K562 (cell line): Measurements from ENCODE around the gene ISG20L2. TPM values are rescaled to one million over a fixed set of nuclear protein-coding genes. Genes with fewer than 3 reads are reported as not detected.
A peak's percentile ranks its signal among the peaks of the same experiment; 100 is the strongest.

Source experiments
- ATF7 ChIP-seq: fragments of 450-650 bp; IDR thresholded peaks from 2 replicates; pipeline ENCODE4 v1.7.1; 2014; ENCODE audit warnings: mild to moderate bottlenecking, moderate library complexity
- CBFA2T3 ChIP-seq: fragments of 450-650 bp; IDR thresholded peaks from 2 replicates; pipeline ENCODE4 v1.6.1; 2017
- CREB1 ChIP-seq, 2 experiments: sonication (generic) in 1 of 2; formaldehyde crosslinking in 1 of 2; IDR thresholded peaks; 2 replicates each; pipeline versions ENCODE4 v1.6.1 to v1.8.0; 2012 to 2022; ENCODE audit warnings: inconsistent platforms in 1 of 2, mild to moderate bottlenecking in 1 of 2, missing genetic modification reagents in 1 of 2, moderate library complexity in 1 of 2
- CTBP1 ChIP-seq: fragments of 450-650 bp; IDR thresholded peaks from 2 replicates; pipeline ENCODE4 v1.6.1; 2016; ENCODE audit warnings: borderline replicate concordance
- EP300 ChIP-seq: IDR thresholded peaks from 2 replicates; pipeline ENCODE4 v1.6.1; 2012; ENCODE audit warnings: low read length, improper control_type of control experiment
- ETS1 ChIP-seq: conservative IDR thresholded peaks from 2 replicates; pipeline ENCODE4 v1.6.1; 2011; ENCODE audit warnings: low read depth, mild to moderate bottlenecking, low read length; ENCODE audit not compliant: control insufficient read depth
- FOXJ3 ChIP-seq: sonication (generic); formaldehyde crosslinking; IDR thresholded peaks from 2 replicates; pipeline ENCODE4 v1.4.0; 2020; ENCODE audit warnings: mild to moderate bottlenecking, missing genetic modification reagents
- FOXP1 ChIP-seq: sonication (generic); formaldehyde crosslinking; IDR thresholded peaks from 2 replicates; pipeline ENCODE4 v1.8.0; 2022; ENCODE audit warnings: mild to moderate bottlenecking, missing genetic modification reagents
- ID3 ChIP-seq, 2 experiments: fragments of 250-450 bp in 1 of 2; fragments of 450-650 bp in 1 of 2; sonication (Bioruptor Pico) in 1 of 2; IDR thresholded peaks; 2 replicates each; pipeline versions ENCODE4 v1.6.1 to v1.8.0; 2016 to 2021; ENCODE audit warnings: mild to moderate bottlenecking in 2 of 2, moderate library complexity in 2 of 2, missing compliant biosample characterization in 1 of 2, missing genetic modification characterization in 1 of 2
- KAT2B ChIP-seq: IDR thresholded peaks from one replicate; pipeline ENCODE4 v1.6.1; 2012; ENCODE audit warnings: low read depth, mild to moderate bottlenecking, control low read depth, inconsistent platforms, low read length, moderate library complexity
- KDM4B ChIP-seq, 2 experiments: fragments of 450-650 bp in 1 of 2; sonication (generic) in 1 of 2; IDR thresholded peaks; 2 replicates each; pipeline ENCODE4 v1.6.1; 2016 to 2017; ENCODE audit warnings: borderline replicate concordance in 2 of 2, antibody characterized with exemption in 1 of 2, low read depth in 1 of 2, mild to moderate bottlenecking in 1 of 2
- LCOR ChIP-seq: sonication (generic); formaldehyde crosslinking; IDR thresholded peaks from 2 replicates; pipeline ENCODE4 v1.8.0; 2022; ENCODE audit warnings: mild to moderate bottlenecking, missing genetic modification reagents
- MTF1 ChIP-seq: fragments of 250-450 bp; sonication (Bioruptor Pico); IDR thresholded peaks from 2 replicates; pipeline ENCODE4 v1.9.0; 2021; ENCODE audit warnings: moderate library complexity, mild to moderate bottlenecking, inconsistent platforms, borderline replicate concordance
- MYNN ChIP-seq, 2 experiments: sonication (generic); formaldehyde crosslinking in 1 of 2; IDR thresholded peaks; 2 replicates each; pipeline versions ENCODE4 v1.5.0 to v1.6.1; 2016 to 2020; ENCODE audit warnings: antibody characterized with exemption in 1 of 2, missing genetic modification reagents in 1 of 2
- NR2F6 ChIP-seq: fragments of 450-650 bp; formaldehyde crosslinking; IDR thresholded peaks from 2 replicates; pipeline ENCODE4 v1.4.0; 2020; ENCODE audit warnings: mild to moderate bottlenecking
- PHB ChIP-seq: fragments of 250-450 bp; sonication (Bioruptor Pico); IDR thresholded peaks from 2 replicates; pipeline ENCODE4 v1.5.0; 2021
- POU5F1 ChIP-seq: fragments of 150-350 bp; IDR thresholded peaks from 2 replicates; pipeline ENCODE4 v1.6.1; 2014; ENCODE audit warnings: borderline replicate concordance, low read length, low read depth, mild to moderate bottlenecking; ENCODE audit not compliant: partially characterized antibody
- PURB ChIP-seq: sonication (generic); formaldehyde crosslinking; IDR thresholded peaks from 2 replicates; pipeline ENCODE4 v1.9.0; 2021; ENCODE audit warnings: low read depth, mild to moderate bottlenecking, missing genetic modification reagents
- SAFB ChIP-seq: fragments of 200-400 bp; formaldehyde crosslinking; IDR thresholded peaks from 2 replicates; pipeline ENCODE4 v1.6.1; 2017; ENCODE audit warnings: low read depth, low read length, borderline replicate concordance
- ZBTB33 ChIP-seq: sonication (generic); formaldehyde crosslinking; IDR thresholded peaks from 2 replicates; pipeline ENCODE4 v1.8.1; 2023; ENCODE audit warnings: mild to moderate bottlenecking, missing genetic modification reagents
- ZBTB9 ChIP-seq: fragments of 450-650 bp; formaldehyde crosslinking; IDR thresholded peaks from 2 replicates; pipeline ENCODE4 v1.4.0; 2020; ENCODE audit warnings: mild to moderate bottlenecking, moderate library complexity
- ZNF23 ChIP-seq: fragments of 250-450 bp; sonication (Bioruptor Pico); IDR thresholded peaks from 2 replicates; pipeline ENCODE4 v1.4.0; 2020; ENCODE audit warnings: mild to moderate bottlenecking
- ZNF41 ChIP-seq: fragments of 250-450 bp; sonication (Bioruptor Pico); conservative IDR thresholded peaks from 2 replicates; pipeline ENCODE4 v1.4.0; 2020; ENCODE audit warnings: mild to moderate bottlenecking
- polyA plus RNA-seq, 8 experiments: library from polyadenylated mRNA; depleted of rRNA in 4 of 8; stranded (reverse) in 5 of 8; unstranded in 3 of 8; fragments of >200 nt; fragmentation: Nextera tagmentation in 2 of 8; fragmentation: Illumina TruSeq in 1 of 8; extraction: Ambion mirVana in 2 of 8; extraction: Trizol in 1 of 8; gene quantifications; 2 replicates each; pipeline versions ENCODE4 v1.2.1 to v1.2.3, GENCODE V29; 2011 to 2014; ENCODE audit warnings: inconsistent platforms in 1 of 8, missing spikeins in 1 of 8
- total RNA-seq, 7 experiments: library from RNA; depleted of rRNA in 6 of 7; stranded (reverse); fragments of >200 nt in 6 of 7; fragmentation: Illumina TruSeq in 2 of 7; extraction: Trizol in 2 of 7; gene quantifications; 2 replicates each; pipeline versions ENCODE4 v1.2.1 to v1.2.3, GENCODE V29; 2011 to 2021; ENCODE audit warnings: low replicate concordance in 1 of 7

ISG20L2 gene
- total and polyA plus RNA-seq, 9 of the 15 experiments (the other 6 are each of a cell fraction or from before 2014, with no cell fraction given), result 21.3 to 130 (median 50.3) TPM

GRCh38 chr1:156740741-156741480 lies 12.3 kb upstream of the ISG20L2 start, which contains the start of gene MRPL24 (continued):
- TF ChIP-seq LCOR (CRISPR knock-in tag), result peak; percentile 55; the same call in 1 of the 2 replicates
- TF ChIP-seq PHB (CRISPR knock-in tag), result no peak
- no peak for TF ChIP-seq ID3 (CRISPR knock-in tag; IDR thresholded peaks at IDR 0.05)
- TF ChIP-seq ID3 (tag; IDR thresholded peaks at IDR 0.05), result peak; percentile 87
- no peak for TF ChIP-seq CBFA2T3
- peak; percentile 31 for TF ChIP-seq EP300
- TF ChIP-seq ATF7, result peak; percentile 86
- no peak for TF ChIP-seq MTF1 (CRISPR knock-in tag)
- no peak for TF ChIP-seq KAT2B
- 0 out of 2 replicates have a peak, but pooled peaks have one; percentile 35 for TF ChIP-seq CTBP1
- TF ChIP-seq ZBTB9 (CRISPR knock-in tag), result peak; percentile 92; the same call in 1 of the 2 replicates
- peak; percentile 98 for TF ChIP-seq ETS1
- no peak for TF ChIP-seq PURB (CRISPR knock-in tag)
- no peak for TF ChIP-seq FOXJ3 (CRISPR knock-in tag)
- peak; percentile 78 for TF ChIP-seq CREB1 (IDR thresholded peaks at IDR 0.05)
- TF ChIP-seq CREB1 (CRISPR knock-in tag; IDR thresholded peaks at IDR 0.05), result peak; percentile 90
- peak; percentile 52; the same call in 1 of the 2 replicates for TF ChIP-seq MYNN (IDR thresholded peaks at IDR 0.05)
- no peak for TF ChIP-seq MYNN (CRISPR knock-in tag; IDR thresholded peaks at IDR 0.05)
- 0 out of 2 replicates have a peak, but pooled peaks have one; percentile 10 for TF ChIP-seq ZNF41 (CRISPR knock-in tag)
- TF ChIP-seq ZNF23 (CRISPR knock-in tag), result no peak
- TF ChIP-seq POU5F1, result peak; percentile 92
- TF ChIP-seq NR2F6, result 0 out of 2 replicates have a peak, but pooled peaks have one; percentile 4
- peak in 1 of 2 experiments; percentile 97; a peak in 2 of 4 replicates for TF ChIP-seq KDM4B (IDR thresholded peaks at IDR 0.05; ENCODE audit: borderline replicate concordance in 2 of 2, low read depth in 1 of 2)
- TF ChIP-seq FOXP1, result peak; percentile 44
- peak; percentile 65 for TF ChIP-seq ZBTB33
- TF ChIP-seq SAFB, result no peak
